Hepatocyte (in vitro differentiated cells): ENCODE results near the gene P4HA1.

Experiments
- CTCF ChIP-seq: fragments of 200-600 bp; sonication (generic); IDR thresholded peaks from 2 replicates; pipeline ENCODE4 v1.5.1; 2016; ENCODE audit warnings: antibody characterized with exemption, mild to moderate bottlenecking; ENCODE audit not compliant: poor library complexity
- EZH2 ChIP-seq: fragments of 200-600 bp; sonication (generic); IDR thresholded peaks from 2 replicates; pipeline ENCODE4 v1.6.1; 2016; ENCODE audit warnings: antibody characterized with exemption, mild to moderate bottlenecking, borderline replicate concordance
- EZH2phosphoT487 ChIP-seq: fragments of 200-600 bp; sonication (generic); IDR thresholded peaks from one replicate; pipeline ENCODE4 v1.6.1; 2018; ENCODE audit warnings: antibody characterized with exemption, mild to moderate bottlenecking, low read depth, moderate library complexity; ENCODE audit not compliant: unreplicated experiment, severe bottlenecking

GRCh38 chr10:73096041-73096448 is 621 bp downstream of the P4HA1 start:
- TF ChIP-seq EZH2, result no peak
- TF ChIP-seq CTCF, result no peak
- TF ChIP-seq EZH2phosphoT487, result no peak
